Adrenal gland (tissue), 12 donors: Measurements from ENCODE around the gene GTF3C5. TPM values are rescaled to one million over a fixed set of nuclear protein-coding genes. Genes with fewer than 3 reads are reported as not detected.

Experiments used
- DNase-seq, 7 donors: peaks; one replicate each; pipeline ENCODE4 v3.0.0-alpha.2; 2019 to 2020
- H3K27ac ChIP-seq, 5 donors: fragments of 200-600 bp; sonication (generic) in 4 of 5; 1 replicate in 3 of 5; 2 replicates in 2 of 5; pipeline versions ENCODE4 v1.5.1 to v1.8.0; 2016 to 2020; ENCODE audit warnings: mild to moderate bottlenecking in 1 of 5
- H3K27me3 ChIP-seq: fragments of 200-600 bp; 2 replicates; pipeline ENCODE4 v1.8.0; 2021
- H3K36me3 ChIP-seq, 2 donors: fragments of 200-600 bp; replicated peaks in 1 of 2; 1 replicate in 1 of 2; 2 replicates in 1 of 2; pipeline versions ENCODE4 v1.5.1 to v1.8.0; 2018 to 2022
- H3K4me1 ChIP-seq, 2 donors: fragments of 200-600 bp; replicated peaks in 1 of 2; 1 replicate in 1 of 2; 2 replicates in 1 of 2; pipeline versions ENCODE4 v1.5.1 to v1.8.0; 2018 to 2021
- H3K4me3 ChIP-seq, 4 donors: fragments of 200-600 bp; sonication (generic) in 3 of 4; one replicate each; pipeline ENCODE4 v1.5.1; 2016 to 2018
- H3K9me3 ChIP-seq, 3 donors: fragments of 200-600 bp; sonication (generic) in 1 of 3; replicated peaks in 1 of 3; 1 replicate in 2 of 3; 2 replicates in 1 of 3; pipeline versions ENCODE4 v1.5.1 to v1.8.0; 2016 to 2021
- CTCF ChIP-seq, 6 experiments: fragments of 450-650 bp in 4 of 6; fragments of 200-600 bp in 2 of 6; sonication (generic) in 1 of 6; IDR thresholded peaks; 1 replicate in 5 of 6; 2 replicates in 1 of 6; pipeline versions ENCODE4 v1.5.1 to v1.8.0; 2016 to 2021; ENCODE audit warnings: antibody characterized with exemption in 6 of 6, mild to moderate bottlenecking in 2 of 6, moderate library complexity in 1 of 6
- POLR2A ChIP-seq, 2 donors: fragments of 450-650 bp; IDR thresholded peaks; one replicate each; pipeline ENCODE4 v1.6.1; 2017; ENCODE audit warnings: antibody characterized with exemption in 2 of 2, mild to moderate bottlenecking in 2 of 2, moderate library complexity in 1 of 2
- WGBS, 4 donors: extraction: QIAGEN DNeasy Blood & Tissue Kit in 2 of 4; methylation state at CpG; one replicate each; pipeline versions ENCODE4 v1.1.5 to v1.1.7; 2013 to 2017; 5-methylcytosine and 5-hydroxymethylcytosine counted together
- intact Hi-C, 2 donors: fragments of 100-400 bp; cut with DNase I; formaldehyde crosslinking; loops; one replicate each; pipeline versions ENCODE4 v1.14.1 to v1.15.0; 2022 to 2023
- polyA plus RNA-seq, 3 donors: library from polyadenylated mRNA; stranded (reverse); fragments of 200-250 nt in 2 of 3; fragments of 350-450 nt in 1 of 3; fragmentation: Illumina TruSeq in 1 of 3; extraction: RNeasy Lipid Tissue Mini Kit (QIAGEN cat#74804) in 1 of 3; gene quantifications; one replicate each; pipeline ENCODE4 v1.2.3, GENCODE V29; 2013 to 2014
- total RNA-seq, 9 donors: library from RNA; depleted of rRNA in 4 of 9; stranded (reverse); fragments of >200 nt in 4 of 9; fragments of 120-200 nt in 1 of 9; fragmentation: NEBNext Ultra II Directional in 1 of 9; extraction: Animal tissue kit (Norgen Biotek cat#: 25700) in 1 of 9; gene quantifications; one replicate each; pipeline versions ENCODE4 v1.1.0 to v1.2.4, GENCODE V29; 2013 to 2023
- donor health status: healthy with polysubstance abuse.
- donor health status: Bipolar disorder and iron deficiency.
- donor health status: DM: yes; HTN: yes; CAD: no.
- donor health status: DM: no; HTN: no; CAD: no.
- donor health status: DM: no; HTN: no; CAD: no.
- donor health status: DM: yes; HTN: yes; CAD: no.

Gene GTF3C5
- total and polyA plus RNA-seq, 12 donors = 43.9 to 139 (median 61.5) TPM

- Histone ChIP-seq H3K9me3 (no peaks in the 10 kb centered on the region), H3K27ac (no peak overlapping the region), H3K36me3 (peaks cover 0 to 80% of the 10 kb centered on the region in 2 donors), H3K4me3 (no peak overlapping the region), H3K4me1 (no peaks in the 10 kb centered on the region), H3K27me3 (no peaks in the 10 kb centered on the region)
- TF ChIP-seq CTCF (IDR thresholded peaks at IDR 0.05) = no peak
- no peak for TF ChIP-seq POLR2A (IDR thresholded peaks at IDR 0.05)
- intact Hi-C loops = no loop called here
- DNase-seq = no peak
- WGBS, 4 donors = 93 to 95% (median 94%) methylated on average over 12 to 24 of the region's 24 CpGs
Observed at GRCh38 chr9:133054194-133054890, 23.5 kb downstream of the GTF3C5 start.

GRCh38 chr9:133054966-133055365, 24.2 kb downstream of the GTF3C5 start:
- Histone ChIP-seq H3K36me3 (peaks cover 0 to 77% of the 10 kb centered on the region in 2 donors), H3K9me3 (no peaks in the 10 kb centered on the region), H3K4me1 (no peaks in the 10 kb centered on the region), H3K27me3 (no peaks in the 10 kb centered on the region), H3K27ac (no peak overlapping the region), H3K4me3 (no peak overlapping the region)
- intact Hi-C loops = no loop called here
- no peak for DNase-seq
- TF ChIP-seq POLR2A (IDR thresholded peaks at IDR 0.05) (no peak), CTCF (IDR thresholded peaks at IDR 0.05) (no peak)
- 82 to 92% (median 88%) methylated on average over 12 to 16 of the region's 16 CpGs for WGBS, 4 donors

- intact Hi-C loops = no loop called here
- H3K36me3 ChIP-seq = peaks cover 0 to 69% of the 10 kb centered on the region in 2 donors
- H3K4me3 ChIP-seq = no peak overlapping the region
- H3K27me3 ChIP-seq = no peaks in the 10 kb centered on the region
- DNase-seq = no peak
- no peaks in the 10 kb centered on the region for H3K4me1 ChIP-seq
- TF ChIP-seq POLR2A (IDR thresholded peaks at IDR 0.05) = no peak
- no peak for TF ChIP-seq CTCF (IDR thresholded peaks at IDR 0.05)
- H3K27ac ChIP-seq = no peak overlapping the region
- H3K9me3 ChIP-seq = no peaks in the 10 kb centered on the region
- WGBS, 4 donors = 94 to 96% (median 95%) methylated on average over 7 to 17 of the region's 17 CpGs
Observed at GRCh38 chr9:133055788-133056420, 25.1 kb downstream of the GTF3C5 start.

GRCh38 chr9:133056533-133056932, 25.7 kb downstream of the GTF3C5 start:
- Histone ChIP-seq H3K9me3 (no peaks in the 10 kb centered on the region), H3K27me3 (no peaks in the 10 kb centered on the region), H3K4me3 (no peak overlapping the region), H3K27ac (no peak overlapping the region), H3K4me1 (peaks cover 0 to 6% of the 10 kb centered on the region in 2 donors), H3K36me3 (peaks cover 0 to 62% of the 10 kb centered on the region in 2 donors)
- WGBS, 4 donors = 92 to 96% (median 92%) methylated on average over 11 to 13 of the region's 13 CpGs
- intact Hi-C loops = no loop called here
- TF ChIP-seq CTCF (IDR thresholded peaks at IDR 0.05) (no peak), POLR2A (IDR thresholded peaks at IDR 0.05) (no peak)
- no peak for DNase-seq
